ENCODE results near the gene CANT1. TPM values are rescaled to one million over a fixed set of nuclear protein-coding genes. Genes with fewer than 3 reads are reported as not detected.
A peak's percentile ranks its signal among the peaks of the same experiment; 100 is the strongest.

CANT1 gene
- total RNA-seq, 1 donor from 2014 or later: 75.1 TPM

DNA sequence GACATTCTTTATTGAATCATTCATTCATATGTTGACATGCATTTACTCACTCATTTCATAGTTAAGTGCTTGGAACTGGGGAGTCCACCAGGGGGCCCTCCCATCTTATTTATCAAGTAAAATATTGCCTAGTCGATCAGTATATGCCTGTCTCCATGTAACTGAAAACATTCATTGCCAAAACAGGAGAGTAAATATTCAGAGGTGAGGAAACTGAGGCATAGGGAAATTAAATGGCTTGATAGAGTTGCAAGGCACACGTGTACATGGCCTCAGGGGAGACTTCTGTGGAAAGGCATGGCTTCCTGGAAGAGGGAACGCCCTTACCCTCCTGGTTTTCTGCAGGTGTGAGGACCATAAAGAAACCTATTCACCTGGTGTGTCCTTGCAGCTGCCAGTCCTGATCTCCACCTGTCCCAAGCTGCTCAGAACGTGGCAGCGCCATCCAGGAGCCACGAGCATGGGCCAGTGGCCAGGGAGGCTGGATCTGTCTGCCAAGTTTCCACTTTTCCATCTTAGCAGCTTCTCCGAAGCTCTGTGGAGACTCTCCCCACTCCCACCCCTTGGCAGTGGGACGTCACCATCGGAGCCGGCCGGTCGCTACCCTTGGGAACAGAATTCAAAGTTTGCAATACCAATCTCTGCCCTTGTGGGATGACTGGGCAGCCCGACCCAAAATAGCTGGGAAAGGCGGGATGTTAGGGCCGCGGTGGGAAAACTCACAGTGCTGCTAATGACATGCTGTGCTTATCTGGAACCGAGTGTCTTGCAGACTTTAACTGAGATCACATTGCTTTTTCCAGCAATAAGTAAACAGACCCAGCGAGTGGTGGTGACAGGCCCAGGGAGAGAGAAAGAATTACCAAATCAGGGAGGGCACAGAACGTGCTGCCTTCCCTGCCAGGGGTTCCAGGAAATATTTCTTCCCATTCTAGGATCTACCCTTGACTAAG lies 10.3 kb upstream of the CANT1 start:
- no peak overlapping the region for H3K27ac Mint-ChIP-seq
- no peak overlapping the region for H3K4me3 Mint-ChIP-seq
- H3K4me1 Mint-ChIP-seq (ENCODE audit: unreplicated experiment): peaks cover 7% of the 10 kb centered on the region
- peaks cover 5% of the 10 kb centered on the region for H3K9me3 Mint-ChIP-seq
- H3K27me3 Mint-ChIP-seq: peaks cover 42% of the 10 kb centered on the region
- no peaks in the 10 kb centered on the region for H3K36me3 Mint-ChIP-seq
- no peak for DNase-seq (ENCODE audit: extremely low spot score, unreplicated experiment)
- TF ChIP-seq, protein P1, sequence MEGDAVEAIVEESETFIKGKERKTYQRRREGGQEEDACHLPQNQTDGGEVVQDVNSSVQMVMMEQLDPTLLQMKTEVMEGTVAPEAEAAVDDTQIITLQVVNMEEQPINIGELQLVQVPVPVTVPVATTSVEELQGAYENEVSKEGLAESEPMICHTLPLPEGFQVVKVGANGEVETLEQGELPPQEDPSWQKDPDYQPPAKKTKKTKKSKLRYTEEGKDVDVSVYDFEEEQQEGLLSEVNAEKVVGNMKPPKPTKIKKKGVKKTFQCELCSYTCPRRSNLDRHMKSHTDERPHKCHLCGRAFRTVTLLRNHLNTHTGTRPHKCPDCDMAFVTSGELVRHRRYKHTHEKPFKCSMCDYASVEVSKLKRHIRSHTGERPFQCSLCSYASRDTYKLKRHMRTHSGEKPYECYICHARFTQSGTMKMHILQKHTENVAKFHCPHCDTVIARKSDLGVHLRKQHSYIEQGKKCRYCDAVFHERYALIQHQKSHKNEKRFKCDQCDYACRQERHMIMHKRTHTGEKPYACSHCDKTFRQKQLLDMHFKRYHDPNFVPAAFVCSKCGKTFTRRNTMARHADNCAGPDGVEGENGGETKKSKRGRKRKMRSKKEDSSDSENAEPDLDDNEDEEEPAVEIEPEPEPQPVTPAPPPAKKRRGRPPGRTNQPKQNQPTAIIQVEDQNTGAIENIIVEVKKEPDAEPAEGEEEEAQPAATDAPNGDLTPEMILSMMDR (conservative IDR thresholded peaks at IDR 0.05): peak; percentile 68

GRCh38 chr17:79019261-79019631 lies 9.7 kb upstream of the CANT1 start:
- Mint-ChIP-seq H3K36me3 (no peaks in the 10 kb centered on the region), H3K4me3 (no peak overlapping the region), H3K27ac (no peak overlapping the region), H3K27me3 (peaks cover 38% of the 10 kb centered on the region), H3K4me1 (ENCODE audit: unreplicated experiment) (peaks cover 7% of the 10 kb centered on the region), H3K9me3 (peaks cover 6% of the 10 kb centered on the region)
- TF ChIP-seq, protein P1 (conservative IDR thresholded peaks at IDR 0.05): no peak
- no peak for DNase-seq (ENCODE audit: extremely low spot score, unreplicated experiment)

DNA sequence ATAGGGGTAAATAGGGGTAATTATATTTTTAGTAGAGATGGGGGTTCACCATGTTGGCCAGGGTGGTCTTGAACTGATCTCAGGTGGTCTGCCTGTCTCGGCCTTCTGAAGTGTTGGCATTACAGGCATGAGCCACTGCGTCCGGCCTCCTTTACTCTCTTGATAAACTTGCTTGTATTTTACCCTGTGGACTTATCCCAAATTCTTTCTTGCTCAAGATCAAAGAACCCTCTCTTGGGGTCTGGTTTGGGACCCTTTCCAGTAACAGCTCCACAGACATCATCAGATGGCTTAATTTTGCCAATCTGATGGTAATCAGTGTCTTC lies 8.8 kb upstream of the CANT1 start:
- no peaks in the 10 kb centered on the region for H3K36me3 Mint-ChIP-seq
- H3K27me3 Mint-ChIP-seq: peaks cover 32% of the 10 kb centered on the region
- peaks cover 10% of the 10 kb centered on the region for H3K9me3 Mint-ChIP-seq
- TF ChIP-seq, protein P1 (conservative IDR thresholded peaks at IDR 0.05): no peak
- no peak for DNase-seq (ENCODE audit: extremely low spot score, unreplicated experiment)
- H3K4me1 Mint-ChIP-seq (ENCODE audit: unreplicated experiment): peaks cover 7% of the 10 kb centered on the region
- no peak overlapping the region for H3K27ac Mint-ChIP-seq
- no peak overlapping the region for H3K4me3 Mint-ChIP-seq

- TF ChIP-seq, protein P1 (conservative IDR thresholded peaks at IDR 0.05): no peak
- Mint-ChIP-seq H3K4me1 (ENCODE audit: unreplicated experiment) (peaks cover 7% of the 10 kb centered on the region), H3K9me3 (peaks cover 10% of the 10 kb centered on the region), H3K4me3 (peak overlapping the region; percentile 6), H3K27ac (peak overlapping the region; percentile 50), H3K36me3 (no peaks in the 10 kb centered on the region), H3K27me3 (peaks cover 26% of the 10 kb centered on the region)
- no peak for DNase-seq (ENCODE audit: extremely low spot score, unreplicated experiment)
These were observed 8.2 kb upstream of the CANT1 start for GRCh38 chr17:79017546-79018369.

GRCh38 chr17:79014158-79014758 lies 4.7 kb upstream of the CANT1 start:
- TF ChIP-seq, protein P1 (conservative IDR thresholded peaks at IDR 0.05): no peak
- DNase-seq (ENCODE audit: extremely low spot score, unreplicated experiment): no peak
- peaks cover 10% of the 10 kb centered on the region for H3K9me3 Mint-ChIP-seq
- H3K4me1 Mint-ChIP-seq (ENCODE audit: unreplicated experiment): peaks cover 18% of the 10 kb centered on the region
- H3K36me3 Mint-ChIP-seq: no peaks in the 10 kb centered on the region
- H3K27ac Mint-ChIP-seq: no peak overlapping the region
- no peak overlapping the region for H3K4me3 Mint-ChIP-seq
- peaks cover under 1% of the 10 kb centered on the region for H3K27me3 Mint-ChIP-seq
